CD14-positive monocyte (primary cell): ENCODE data around the gene ARL5C. TPM values are rescaled to one million over a fixed set of nuclear protein-coding genes. Genes with fewer than 3 reads are reported as not detected.
A peak's percentile ranks its signal among the peaks of the same experiment; 100 is the strongest.

ENCODE experiments used
- DNase-seq, 3 donors: peaks; one replicate each; pipeline ENCODE4 v3.0.0-alpha.2; 2011 to 2022
- H2AFZ ChIP-seq: 2 replicates; pipeline ENCODE4 v1.6.0; 2012; ENCODE audit warnings: mild to moderate bottlenecking, low read depth, low read length, inconsistent platforms; ENCODE audit not compliant: insufficient read depth, poor library complexity, severe bottlenecking
- H3K27ac ChIP-seq, 2 donors: 1 replicate in 1 of 2; 2 replicates in 1 of 2; pipeline ENCODE4 v1.5.1; 2012 to 2013; ENCODE audit warnings: low read length in 2 of 2, control low read depth in 1 of 2, inconsistent platforms in 1 of 2, low read depth in 1 of 2, mild to moderate bottlenecking in 1 of 2
- H3K27me3 ChIP-seq, 2 donors: one replicate each; pipeline versions ENCODE4 v1.6.0 to v1.6.1; 2011 to 2013; ENCODE audit warnings: low read length in 2 of 2; ENCODE audit not compliant: control insufficient read depth in 2 of 2, insufficient read depth in 2 of 2
- H3K36me3 ChIP-seq, 2 donors: replicated peaks in 1 of 2; 1 replicate in 1 of 2; 2 replicates in 1 of 2; pipeline versions ENCODE4 v1.5.1 to v1.6.1; 2012 to 2013; ENCODE audit warnings: low read length in 2 of 2, control low read depth in 1 of 2, inconsistent platforms in 1 of 2, mild to moderate bottlenecking in 1 of 2; ENCODE audit not compliant: insufficient read depth in 2 of 2, control insufficient read depth in 1 of 2
- H3K4me1 ChIP-seq, 2 donors: 1 replicate in 1 of 2; 2 replicates in 1 of 2; pipeline versions ENCODE4 v1.5.1 to v1.6.1; 2012 to 2013; ENCODE audit warnings: low read length in 2 of 2, control low read depth in 1 of 2, inconsistent platforms in 1 of 2, mild to moderate bottlenecking in 1 of 2, moderate library complexity in 1 of 2; ENCODE audit not compliant: insufficient read depth in 2 of 2, control insufficient read depth in 1 of 2
- H3K4me2 ChIP-seq: replicated peaks from 2 replicates; pipeline ENCODE3; 2012; ENCODE audit warnings: low read length, moderate library complexity, mild to moderate bottlenecking; ENCODE audit not compliant: poor library complexity, severe bottlenecking; ENCODE audit errors: extremely low read depth
- H3K4me3 ChIP-seq, 3 experiments: fragments of 200-600 bp in 1 of 3; sonication (generic) in 1 of 3; replicated peaks in 1 of 3; 1 replicate in 2 of 3; 2 replicates in 1 of 3; pipeline ENCODE4 v1.5.1; 2011 to 2013; ENCODE audit warnings: low read length in 3 of 3, mild to moderate bottlenecking in 3 of 3, control low read depth in 2 of 3, low read depth in 2 of 3, inconsistent platforms in 1 of 3, moderate library complexity in 1 of 3
- H3K79me2 ChIP-seq: 2 replicates; pipeline ENCODE4 v1.6.0; 2012; ENCODE audit warnings: mild to moderate bottlenecking, control low read depth, inconsistent platforms, low read length, moderate library complexity; ENCODE audit not compliant: insufficient read depth
- H3K9ac ChIP-seq: 2 replicates; pipeline ENCODE4 v1.6.0; 2017; ENCODE audit warnings: low read length, mild to moderate bottlenecking; ENCODE audit not compliant: insufficient read depth, poor library complexity, severe bottlenecking
- H3K9me3 ChIP-seq, 2 donors: replicated peaks in 1 of 2; 1 replicate in 1 of 2; 2 replicates in 1 of 2; pipeline versions ENCODE4 v1.5.1 to v1.6.1; 2012 to 2013; ENCODE audit warnings: low read length in 2 of 2, control low read depth in 1 of 2; ENCODE audit not compliant: control insufficient read depth in 1 of 2, insufficient read depth in 1 of 2
- H4K20me1 ChIP-seq: 2 replicates; pipeline ENCODE4 v1.6.0; 2012; ENCODE audit warnings: mild to moderate bottlenecking, low read length, control low read depth, moderate library complexity; ENCODE audit not compliant: insufficient read depth
- H3K27ac Mint-ChIP-seq, 7 donors: one replicate each; pipeline ENCODE4 v1.8.0; 2020; ENCODE audit warnings: mild to moderate bottlenecking in 7 of 7, mixed read lengths in 7 of 7, moderate library complexity in 6 of 7, inconsistent platforms in 2 of 7
- H3K27me3 Mint-ChIP-seq, 3 donors: one replicate each; pipeline ENCODE4 v1.8.0; 2021 to 2022; ENCODE audit warnings: low read depth in 3 of 3, mild to moderate bottlenecking in 3 of 3, mixed read lengths in 3 of 3, moderate library complexity in 3 of 3, inconsistent platforms in 1 of 3
- H3K36me3 Mint-ChIP-seq, 2 donors: one replicate each; pipeline ENCODE4 v1.8.0; 2020; ENCODE audit warnings: mixed read lengths in 2 of 2, inconsistent platforms in 1 of 2, mild to moderate bottlenecking in 1 of 2
- H3K4me1 Mint-ChIP-seq: one replicate; pipeline ENCODE4 v1.8.0; 2020; ENCODE audit warnings: mild to moderate bottlenecking, mixed read lengths
- H3K4me3 Mint-ChIP-seq, 2 donors: one replicate each; pipeline ENCODE4 v1.8.0; 2020; ENCODE audit warnings: mild to moderate bottlenecking in 2 of 2, mixed read lengths in 2 of 2, moderate library complexity in 1 of 2
- H3K9me3 Mint-ChIP-seq, 7 donors: one replicate each; pipeline ENCODE4 v1.8.0; 2020 to 2022; ENCODE audit warnings: mixed read lengths in 7 of 7, mild to moderate bottlenecking in 6 of 7, moderate library complexity in 6 of 7, inconsistent platforms in 2 of 7
- CTCF ChIP-seq: fragments of 200-600 bp; IDR thresholded peaks from one replicate; pipeline ENCODE4 v1.8.0; 2022; ENCODE audit warnings: antibody characterized with exemption, mild to moderate bottlenecking
- WGBS: methylation state at CpG from one replicate; pipeline ENCODE4 v1.1.5; 2013; ENCODE audit warnings: missing lambda C conversion rate; ENCODE audit not compliant: insufficient coverage; 5-methylcytosine and 5-hydroxymethylcytosine counted together
- intact Hi-C, 2 donors: fragments of 100-400 bp; cut with micrococcal nuclease; formaldehyde crosslinking; loops; one replicate each; pipeline versions ENCODE4 v1.15.0 to v1.15.1; 2023
- polyA plus RNA-seq, 3 donors: library from polyadenylated mRNA; depleted of rRNA in 1 of 3; unstranded in 2 of 3; stranded (reverse) in 1 of 3; fragments of 300-500 nt in 2 of 3; fragments of >200 nt in 1 of 3; fragmentation: Illumina TruSeq in 2 of 3; gene quantifications; 1 replicate in 2 of 3; 2 replicates in 1 of 3; pipeline ENCODE4 v1.2.3, GENCODE V29; 2012 to 2021

ARL5C gene
- polyA plus RNA-seq, 3 donors, result 0.04 TPM; not detected in 2

- Histone ChIP-seq H3K27ac (no peak overlapping the region), H2AFZ (no peak overlapping the region), H3K36me3 (no peaks in the 10 kb centered on the region), H3K9me3 (peaks cover 0 to 7% of the 10 kb centered on the region in 2 donors), H3K4me3 (no peak overlapping the region), H3K4me2 (no peak overlapping the region), H4K20me1 (no peaks in the 10 kb centered on the region), H3K79me2 (no peaks in the 10 kb centered on the region), H3K4me1 (peaks cover 13 to 16% of the 10 kb centered on the region in 2 donors), H3K27me3 (peaks cover 23 to 39% of the 10 kb centered on the region in 2 donors), H3K9ac (no peak overlapping the region)
- intact Hi-C loops, result no loop called here
- 23% methylated on average over 8 of the region's 13 CpGs for WGBS
- TF ChIP-seq CTCF, result no peak
- Mint-ChIP-seq H3K27ac (peak overlapping the region in 2 of 7 donors; percentile 8 to 36), H3K27me3 (peaks cover 38 to 50% (median 45%) of the 10 kb centered on the region in 3 donors), H3K4me3 (peak overlapping the region in 1 of 2 donors; percentile 54), H3K4me1 (peaks cover 17% of the 10 kb centered on the region), H3K9me3 (peaks cover 0 to 13% (median 7%) of the 10 kb centered on the region in 7 donors), H3K36me3 (peaks cover 3 to 8% of the 10 kb centered on the region in 2 donors)
- no peak for DNase-seq
Measured at GRCh38 chr17:39147221-39148185, 18.5 kb downstream of the ARL5C start.

- H3K9me3 ChIP-seq, result peaks cover 0 to 7% of the 10 kb centered on the region in 2 donors
- no peak for DNase-seq
- H3K4me1 ChIP-seq, result peaks cover 3 to 5% of the 10 kb centered on the region in 2 donors
- H3K27me3 ChIP-seq, result peaks cover 15 to 29% of the 10 kb centered on the region in 2 donors
- no peaks in the 10 kb centered on the region for H4K20me1 ChIP-seq
- WGBS, result 100% methylated on average over 1 of the region's 3 CpGs
- H3K4me2 ChIP-seq, result no peak overlapping the region
- H2AFZ ChIP-seq, result no peak overlapping the region
- Mint-ChIP-seq H3K9me3 (peaks cover 0 to 11% (median 4%) of the 10 kb centered on the region in 7 donors), H3K27me3 (peaks cover 29 to 38% (median 35%) of the 10 kb centered on the region in 3 donors), H3K36me3 (peaks cover 0 to 5% of the 10 kb centered on the region in 2 donors), H3K4me3 (no peak overlapping the region), H3K4me1 (peaks cover 8% of the 10 kb centered on the region), H3K27ac (no peak overlapping the region)
- no peak overlapping the region for H3K4me3 ChIP-seq
- no peak for TF ChIP-seq CTCF
- H3K9ac ChIP-seq, result no peak overlapping the region
- H3K27ac ChIP-seq, result no peak overlapping the region
- H3K79me2 ChIP-seq, result no peaks in the 10 kb centered on the region
- intact Hi-C loops, result no loop called here
- H3K36me3 ChIP-seq, result no peaks in the 10 kb centered on the region
Measured at GRCh38 chr17:39146273-39146672, 19.7 kb downstream of the ARL5C start.
